ENCODE measurements around the gene MPZL3. TPM values are rescaled to one million over a fixed set of nuclear protein-coding genes. Genes with fewer than 3 reads are reported as not detected.

The MPZL3 gene
- total RNA-seq, 1 experiment from 2014 or later, result 0.52 TPM

DNA sequence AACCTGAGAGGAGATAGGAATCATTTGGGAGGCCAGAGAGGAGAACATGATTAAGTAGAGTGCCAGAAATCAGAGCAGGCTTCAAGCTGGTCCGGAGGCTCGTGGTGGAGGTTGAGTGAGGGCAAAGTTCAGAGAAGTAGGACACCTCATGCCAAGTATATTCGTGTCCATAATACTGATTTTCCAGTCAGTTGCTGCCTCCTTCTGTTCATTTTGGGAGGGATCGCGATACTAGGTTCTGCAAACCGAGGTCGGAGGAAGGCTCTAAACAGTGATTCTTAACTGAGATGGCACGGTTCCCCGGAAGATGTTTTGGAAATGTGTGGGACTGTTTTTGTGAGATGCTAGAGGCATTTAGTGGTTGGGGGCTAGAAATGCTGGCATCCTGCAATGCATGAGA, 38.8 kb upstream of the MPZL3 start:
- no peaks in the 10 kb centered on the region for H3K9me3 ChIP-seq (ENCODE audit: low read depth, low read length, poor library complexity, severe bottlenecking)
- BruUV-seq (replicated peaks), result no TSS peak
- ChIA-PET POLR2A (ENCODE audit: low non-redundant PET) (no interaction called here), CTCF (interaction anchor here (0.6 kb wide), 1 partner anchor 225 kb away, joined by 5 read pairs; no protein-coding TSS in a partner anchor)
- H3K36me3 ChIP-seq (ENCODE audit: insufficient read depth, low read length, poor library complexity, severe bottlenecking), result no peaks in the 10 kb centered on the region
- H3K4me1 ChIP-seq (ENCODE audit: insufficient read depth, low read length, poor library complexity, severe bottlenecking), result no peaks in the 10 kb centered on the region
- H3K4me3 ChIP-seq (ENCODE audit: low read depth, low read length, poor library complexity, severe bottlenecking), result no peak overlapping the region
- no peak overlapping the region for H3K27ac ChIP-seq (ENCODE audit: low read depth, low read length, poor library complexity, severe bottlenecking)
- intact Hi-C loops (cut with micrococcal nuclease; ENCODE audit: unreplicated experiment), result loop anchor here (10.0 kb wide), 1 partner anchor 194 kb away; no protein-coding TSS in a partner anchor
- H3K27me3 ChIP-seq (replicated peaks; ENCODE audit: insufficient read depth, low read depth, low read length, poor library complexity), result peaks cover 22% of the 10 kb centered on the region
- no peak for DNase-seq (ENCODE audit: low spot score)
- TF ChIP-seq EZH2 (IDR thresholded peaks at IDR 0.05; ENCODE audit: borderline replicate concordance, low read depth, low read length, poor library complexity, severe bottlenecking), result no peak
- TF ChIP-seq, protein P1, sequence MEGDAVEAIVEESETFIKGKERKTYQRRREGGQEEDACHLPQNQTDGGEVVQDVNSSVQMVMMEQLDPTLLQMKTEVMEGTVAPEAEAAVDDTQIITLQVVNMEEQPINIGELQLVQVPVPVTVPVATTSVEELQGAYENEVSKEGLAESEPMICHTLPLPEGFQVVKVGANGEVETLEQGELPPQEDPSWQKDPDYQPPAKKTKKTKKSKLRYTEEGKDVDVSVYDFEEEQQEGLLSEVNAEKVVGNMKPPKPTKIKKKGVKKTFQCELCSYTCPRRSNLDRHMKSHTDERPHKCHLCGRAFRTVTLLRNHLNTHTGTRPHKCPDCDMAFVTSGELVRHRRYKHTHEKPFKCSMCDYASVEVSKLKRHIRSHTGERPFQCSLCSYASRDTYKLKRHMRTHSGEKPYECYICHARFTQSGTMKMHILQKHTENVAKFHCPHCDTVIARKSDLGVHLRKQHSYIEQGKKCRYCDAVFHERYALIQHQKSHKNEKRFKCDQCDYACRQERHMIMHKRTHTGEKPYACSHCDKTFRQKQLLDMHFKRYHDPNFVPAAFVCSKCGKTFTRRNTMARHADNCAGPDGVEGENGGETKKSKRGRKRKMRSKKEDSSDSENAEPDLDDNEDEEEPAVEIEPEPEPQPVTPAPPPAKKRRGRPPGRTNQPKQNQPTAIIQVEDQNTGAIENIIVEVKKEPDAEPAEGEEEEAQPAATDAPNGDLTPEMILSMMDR (conservative IDR thresholded peaks at IDR 0.05; ENCODE audit: low read depth, low read length), result peak; percentile 34; the same call in 1 of the 2 replicates

DNA sequence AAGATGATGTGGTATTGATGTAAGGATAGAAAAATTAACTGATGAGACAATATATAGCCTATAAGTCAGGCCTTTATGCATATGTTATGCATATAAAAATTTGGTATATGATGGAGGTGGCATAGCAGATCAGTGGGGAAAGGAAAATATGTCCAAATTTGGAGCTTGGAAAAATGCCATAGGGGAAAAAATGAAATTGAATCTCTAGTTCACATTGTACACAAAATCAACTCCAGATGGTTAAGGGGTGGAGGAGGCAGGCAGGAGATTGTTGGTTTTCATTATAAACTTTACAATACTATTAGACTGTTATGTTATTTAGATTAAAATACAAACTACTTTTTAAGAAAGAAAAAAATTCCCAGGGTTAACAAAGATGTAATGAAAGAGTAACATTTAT, 37.2 kb upstream of the MPZL3 start:
- no peak for TF ChIP-seq EZH2 (IDR thresholded peaks at IDR 0.05; ENCODE audit: borderline replicate concordance, low read depth, low read length, poor library complexity, severe bottlenecking)
- TF ChIP-seq, protein P1 (conservative IDR thresholded peaks at IDR 0.05; ENCODE audit: low read depth, low read length), result no peak
- Histone ChIP-seq H3K27ac (ENCODE audit: low read depth, low read length, poor library complexity, severe bottlenecking) (no peak overlapping the region), H3K4me3 (ENCODE audit: low read depth, low read length, poor library complexity, severe bottlenecking) (no peak overlapping the region), H3K36me3 (ENCODE audit: insufficient read depth, low read length, poor library complexity, severe bottlenecking) (no peaks in the 10 kb centered on the region), H3K9me3 (ENCODE audit: low read depth, low read length, poor library complexity, severe bottlenecking) (no peaks in the 10 kb centered on the region), H3K27me3 (replicated peaks; ENCODE audit: insufficient read depth, low read depth, low read length, poor library complexity) (peaks cover 22% of the 10 kb centered on the region), H3K4me1 (ENCODE audit: insufficient read depth, low read length, poor library complexity, severe bottlenecking) (no peaks in the 10 kb centered on the region)
- no TSS peak for BruUV-seq (replicated peaks)
- intact Hi-C loops (cut with micrococcal nuclease; ENCODE audit: unreplicated experiment), result no loop called here
- ChIA-PET CTCF (no interaction called here), POLR2A (ENCODE audit: low non-redundant PET) (no interaction called here)
- DNase-seq (ENCODE audit: low spot score), result no peak

DNA sequence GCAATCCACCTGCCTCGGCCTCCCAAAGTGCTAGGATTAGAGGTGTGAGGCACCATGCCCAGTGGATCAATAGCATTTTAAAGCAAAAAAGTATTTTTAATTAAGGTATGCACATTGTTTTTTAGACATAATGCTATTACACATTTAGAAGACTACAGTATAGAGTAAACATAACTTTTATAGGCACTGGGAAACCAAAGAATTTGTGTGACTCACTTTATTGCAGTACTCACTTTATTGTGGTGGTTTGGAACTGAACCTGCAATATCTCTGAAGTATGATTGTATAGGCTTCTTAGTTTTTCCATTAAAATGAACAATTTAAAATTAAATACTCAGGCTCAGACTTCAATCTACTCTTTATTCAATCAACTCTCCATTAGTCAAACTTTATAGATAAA, 34.8 kb upstream of the MPZL3 start:
- no peak for DNase-seq (ENCODE audit: low spot score)
- no TSS peak for BruUV-seq (replicated peaks)
- Histone ChIP-seq H3K9me3 (ENCODE audit: low read depth, low read length, poor library complexity, severe bottlenecking) (no peaks in the 10 kb centered on the region), H3K27me3 (replicated peaks; ENCODE audit: insufficient read depth, low read depth, low read length, poor library complexity) (peaks cover 11% of the 10 kb centered on the region), H3K27ac (ENCODE audit: low read depth, low read length, poor library complexity, severe bottlenecking) (no peak overlapping the region), H3K4me3 (ENCODE audit: low read depth, low read length, poor library complexity, severe bottlenecking) (no peak overlapping the region), H3K36me3 (ENCODE audit: insufficient read depth, low read length, poor library complexity, severe bottlenecking) (no peaks in the 10 kb centered on the region), H3K4me1 (ENCODE audit: insufficient read depth, low read length, poor library complexity, severe bottlenecking) (no peaks in the 10 kb centered on the region)
- CTCF ChIA-PET, result no interaction called here
- no peak for TF ChIP-seq EZH2 (IDR thresholded peaks at IDR 0.05; ENCODE audit: borderline replicate concordance, low read depth, low read length, poor library complexity, severe bottlenecking)
- TF ChIP-seq, protein P1 (conservative IDR thresholded peaks at IDR 0.05; ENCODE audit: low read depth, low read length), result no peak
- intact Hi-C loops (cut with micrococcal nuclease; ENCODE audit: unreplicated experiment), result no loop called here
- POLR2A ChIA-PET (ENCODE audit: low non-redundant PET), result no interaction called here
